GM21717 (cell line): Measurements from ENCODE around the gene EFEMP2.
"Not testable (repeated sequence)": the region's sequence is repeated elsewhere in the genome, so short reads cannot be mapped to it uniquely, and the experiment has no call there.

Experiments used
- ATAC-seq: cut with Tn5 transposase; IDR thresholded peaks from one replicate; pipeline ENCODE4 v1.9.1; 2021; ENCODE audit warnings: mild to moderate bottlenecking, moderate library complexity; ENCODE audit not compliant: unreplicated experiment

EFEMP2 gene

GRCh38 chr11:65900899-65901180, 28.2 kb upstream of the EFEMP2 start:
- no peak for ATAC-seq

GRCh38 chr11:65900125-65900898, 27.7 kb upstream of the EFEMP2 start, which contains the start of gene FOSL1:
Gene FOSL1 (minus strand): TSS chr11:65900388. CDS start chr11:65900339, 49 bp downstream.
- ATAC-seq = peak; percentile 65

- no peak for ATAC-seq
These were observed 26.9 kb upstream of the EFEMP2 start for GRCh38 chr11:65899356-65900124.

GRCh38 chr11:65898656-65899355, 26.2 kb upstream of the EFEMP2 start:
- no peak for ATAC-seq

GRCh38 chr11:65897020-65897471, 24.4 kb upstream of the EFEMP2 start:
- no peak for ATAC-seq

GRCh38 chr11:65896034-65896999, 23.7 kb upstream of the EFEMP2 start:
- no peak for ATAC-seq

- no peak for ATAC-seq
These were observed 22.9 kb upstream of the EFEMP2 start for GRCh38 chr11:65895482-65895981.

- no peak for ATAC-seq
These were observed 21.5 kb upstream of the EFEMP2 start for GRCh38 chr11:65894034-65894591.

GRCh38 chr11:65892661-65893317, 20.2 kb upstream of the EFEMP2 start:
- no peak for ATAC-seq

GRCh38 chr11:65892137-65892540, 19.5 kb upstream of the EFEMP2 start:
- ATAC-seq = not testable (repeated sequence)

GRCh38 chr11:65891219-65892136, 18.9 kb upstream of the EFEMP2 start:
- ATAC-seq = no peak

- peak; percentile 34 for ATAC-seq
These were observed 18.0 kb upstream of the EFEMP2 start, which contains the start of gene CCDC85B for GRCh38 chr11:65890324-65891218. Gene CCDC85B (plus strand): TSS chr11:65890673. CDS start chr11:65890784, 111 bp downstream.

- ATAC-seq = peak; percentile 39
These were observed 15.7 kb upstream of the EFEMP2 start, which contains the start of gene FIBP for GRCh38 chr11:65888163-65888814. Gene FIBP (minus strand): TSS chr11:65888471. CDS start chr11:65888418, 53 bp downstream.

GRCh38 chr11:65887723-65888162, 15.1 kb upstream of the EFEMP2 start:
- ATAC-seq = no peak

- ATAC-seq = no peak
These were observed 14.5 kb upstream of the EFEMP2 start for GRCh38 chr11:65886826-65887722.
